ENCODE measurements around the gene SF3A2. TPM values are rescaled to one million over a fixed set of nuclear protein-coding genes. Genes with fewer than 3 reads are reported as not detected.
"Not testable (repeated sequence)": the region's sequence is repeated elsewhere in the genome, so short reads cannot be mapped to it uniquely, and the experiment has no call there.

Gene SF3A2
- total and polyA plus RNA-seq, 4 experiments from 2014 or later, result 8.3 to 141 (median 88.7) TPM

- peaks cover 0 to 7% (median 2%) of the 10 kb centered on the region in 4 donors for H3K4me1 Mint-ChIP-seq
- H3K36me3 ChIP-seq (ENCODE audit: insufficient read depth, low read length), result peaks cover 6% of the 10 kb centered on the region
Measured at GRCh38 chr19:2199861-2200623, 36.6 kb upstream of the SF3A2 start.

GRCh38 chr19:2200624-2201294 lies 35.9 kb upstream of the SF3A2 start:
- H3K9me3 ChIP-seq (ENCODE audit: control insufficient read depth in 1 of 2, low read length in 2 of 2); H3K36me3 ChIP-seq (ENCODE audit: insufficient read depth, low read length); H3K9me3 Mint-ChIP-seq; H3K27me3 Mint-ChIP-seq; H3K4me1 ChIP-seq (ENCODE audit: insufficient read depth, low read length); CTCF ChIA-PET (ENCODE audit: partially characterized antibody); H3K27ac ChIP-seq (ENCODE audit: low read depth, low read length); H3K4me1 Mint-ChIP-seq; POLR2A ChIA-PET (ENCODE audit: partially characterized antibody); H3K4me3 ChIP-seq (ENCODE audit: low read length in 2 of 2); intact Hi-C loops (cut with micrococcal nuclease); H3K4me3 Mint-ChIP-seq; H3K27ac Mint-ChIP-seq; DNase-seq; H3K27me3 ChIP-seq (ENCODE audit: insufficient read depth, low read length): not testable (repeated sequence)
- peaks cover 12 to 21% of the 10 kb centered on the region in 2 donors for H3K36me3 Mint-ChIP-seq

More at GRCh38 chr19:2199861-2200623, 36.6 kb upstream of the SF3A2 start:
- Histone ChIP-seq H3K4me3 (ENCODE audit: low read length in 2 of 2) (no peak overlapping the region), H3K4me1 (ENCODE audit: insufficient read depth, low read length) (no peaks in the 10 kb centered on the region), H3K27me3 (ENCODE audit: insufficient read depth, low read length) (no peaks in the 10 kb centered on the region), H3K27ac (ENCODE audit: low read depth, low read length) (no peak overlapping the region), H3K9me3 (ENCODE audit: control insufficient read depth in 1 of 2, low read length in 2 of 2) (no peaks in the 10 kb centered on the region)
- ChIA-PET CTCF (ENCODE audit: partially characterized antibody) (no interaction called here), POLR2A (ENCODE audit: partially characterized antibody) (no interaction called here)
- intact Hi-C loops (cut with micrococcal nuclease), result no loop called here
- no peak for DNase-seq
- Mint-ChIP-seq H3K27me3 (no peaks in the 10 kb centered on the region), H3K4me3 (no peak overlapping the region), H3K36me3 (peaks cover 12 to 17% of the 10 kb centered on the region in 2 donors), H3K9me3 (no peaks in the 10 kb centered on the region), H3K27ac (no peak overlapping the region)

- peaks cover 0 to 2% (median 0%) of the 10 kb centered on the region in 8 donors for H3K9me3 Mint-ChIP-seq
- H3K27me3 Mint-ChIP-seq, result no peaks in the 10 kb centered on the region
- intact Hi-C loops (cut with micrococcal nuclease), result no loop called here
- H3K4me1 ChIP-seq (ENCODE audit: insufficient read depth, low read length), result no peaks in the 10 kb centered on the region
- ChIA-PET POLR2A (ENCODE audit: partially characterized antibody) (no interaction called here), CTCF (ENCODE audit: partially characterized antibody) (no interaction called here)
- H3K36me3 ChIP-seq (ENCODE audit: insufficient read depth, low read length), result peaks cover 6% of the 10 kb centered on the region
- H3K4me1 Mint-ChIP-seq, result peaks cover 0 to 7% (median 2%) of the 10 kb centered on the region in 4 donors
- peak overlapping the region in 2 of 7 donors; percentile 21 to 47 for H3K27ac Mint-ChIP-seq
- H3K4me3 ChIP-seq (ENCODE audit: low read length in 2 of 2), result no peak overlapping the region
- H3K9me3 ChIP-seq (ENCODE audit: control insufficient read depth in 1 of 2, low read length in 2 of 2), result no peaks in the 10 kb centered on the region
- no peak overlapping the region for H3K4me3 Mint-ChIP-seq
- H3K36me3 Mint-ChIP-seq, result peaks cover 13 to 20% of the 10 kb centered on the region in 2 donors
- H3K27ac ChIP-seq (ENCODE audit: low read depth, low read length), result no peak overlapping the region
- H3K27me3 ChIP-seq (ENCODE audit: insufficient read depth, low read length), result no peaks in the 10 kb centered on the region
- no peak for DNase-seq
Measured at GRCh38 chr19:2201473-2202148, 35.0 kb upstream of the SF3A2 start.

GRCh38 chr19:2202366-2202765 lies 34.3 kb upstream of the SF3A2 start:
- Mint-ChIP-seq H3K4me1 (peaks cover 0 to 7% (median 2%) of the 10 kb centered on the region in 4 donors), H3K27ac (peak overlapping the region in 1 of 7 donors; percentile 4)

GRCh38 chr19:2207008-2207407 lies 29.6 kb upstream of the SF3A2 start:
- peaks cover 15 to 21% of the 10 kb centered on the region in 2 donors for H3K36me3 Mint-ChIP-seq
- no peak overlapping the region for H3K4me3 ChIP-seq (ENCODE audit: low read length in 2 of 2)
- peaks cover 0 to 2% (median 1%) of the 10 kb centered on the region in 4 donors for H3K4me1 Mint-ChIP-seq
- intact Hi-C loops (cut with micrococcal nuclease), result no loop called here
- no peaks in the 10 kb centered on the region for H3K27me3 Mint-ChIP-seq
- CTCF ChIA-PET (ENCODE audit: partially characterized antibody), result no interaction called here
- POLR2A ChIA-PET (ENCODE audit: partially characterized antibody), result no interaction called here
- no peaks in the 10 kb centered on the region for H3K9me3 ChIP-seq (ENCODE audit: control insufficient read depth in 1 of 2, low read length in 2 of 2)
- H3K36me3 ChIP-seq (ENCODE audit: insufficient read depth, low read length), result peaks cover 23% of the 10 kb centered on the region
- no peak overlapping the region for H3K4me3 Mint-ChIP-seq
- no peaks in the 10 kb centered on the region for H3K4me1 ChIP-seq (ENCODE audit: insufficient read depth, low read length)
- no peak overlapping the region for H3K27ac Mint-ChIP-seq
- DNase-seq, result no peak
- no peak overlapping the region for H3K27ac ChIP-seq (ENCODE audit: low read depth, low read length)
- H3K9me3 Mint-ChIP-seq, result peaks cover 0 to 2% (median 0%) of the 10 kb centered on the region in 8 donors
- H3K27me3 ChIP-seq (ENCODE audit: insufficient read depth, low read length), result no peaks in the 10 kb centered on the region

More at GRCh38 chr19:2202366-2202765, 34.3 kb upstream of the SF3A2 start:
- POLR2A ChIA-PET (ENCODE audit: partially characterized antibody), result no interaction called here
- no peak for DNase-seq
- intact Hi-C loops (cut with micrococcal nuclease), result no loop called here
- Histone ChIP-seq H3K4me3 (ENCODE audit: low read length in 2 of 2) (no peak overlapping the region), H3K36me3 (ENCODE audit: insufficient read depth, low read length) (peaks cover 13% of the 10 kb centered on the region), H3K9me3 (ENCODE audit: control insufficient read depth in 1 of 2, low read length in 2 of 2) (no peaks in the 10 kb centered on the region), H3K27ac (ENCODE audit: low read depth, low read length) (no peak overlapping the region), H3K27me3 (ENCODE audit: insufficient read depth, low read length) (no peaks in the 10 kb centered on the region), H3K4me1 (ENCODE audit: insufficient read depth, low read length) (no peaks in the 10 kb centered on the region)
- no peaks in the 10 kb centered on the region for H3K27me3 Mint-ChIP-seq
- CTCF ChIA-PET (ENCODE audit: partially characterized antibody), result no interaction called here
- peaks cover 10 to 18% of the 10 kb centered on the region in 2 donors for H3K36me3 Mint-ChIP-seq
- H3K4me3 Mint-ChIP-seq, result no peak overlapping the region
- peaks cover 0 to 2% (median 0%) of the 10 kb centered on the region in 8 donors for H3K9me3 Mint-ChIP-seq

GRCh38 chr19:2207991-2208860 lies 28.4 kb upstream of the SF3A2 start:
- ChIA-PET POLR2A (ENCODE audit: partially characterized antibody) (no interaction called here), CTCF (ENCODE audit: partially characterized antibody) (interaction anchor here (0.6 kb wide), 1 partner anchor 202 kb away, joined by 3 read pairs; no protein-coding TSS in a partner anchor)
- Histone ChIP-seq H3K4me1 (ENCODE audit: insufficient read depth, low read length) (no peaks in the 10 kb centered on the region), H3K36me3 (ENCODE audit: insufficient read depth, low read length) (peaks cover 23% of the 10 kb centered on the region), H3K27ac (ENCODE audit: low read depth, low read length) (no peak overlapping the region), H3K9me3 (ENCODE audit: control insufficient read depth in 1 of 2, low read length in 2 of 2) (no peaks in the 10 kb centered on the region), H3K4me3 (ENCODE audit: low read length in 2 of 2) (no peak overlapping the region), H3K27me3 (ENCODE audit: insufficient read depth, low read length) (no peaks in the 10 kb centered on the region)
- no peak for DNase-seq
- Mint-ChIP-seq H3K27me3 (no peaks in the 10 kb centered on the region), H3K9me3 (peaks cover 0 to 2% (median 0%) of the 10 kb centered on the region in 8 donors), H3K36me3 (peaks cover 15 to 30% of the 10 kb centered on the region in 2 donors), H3K4me1 (peaks cover 0 to 2% (median 1%) of the 10 kb centered on the region in 4 donors), H3K27ac (no peak overlapping the region), H3K4me3 (no peak overlapping the region)
- intact Hi-C loops (cut with micrococcal nuclease), result no loop called here

Data from CD4-positive, alpha-beta memory T cell (primary cell).